SK-N-SH (cell line): ENCODE data around the gene CEP152. TPM values are rescaled to one million over a fixed set of nuclear protein-coding genes. Genes with fewer than 3 reads are reported as not detected.

Experiments used
- CTCF ChIA-PET: fragments of 300-600, 350-600 bp; formaldehyde crosslinking; extraction: SDS; loops from one replicate; lab custom pipeline; 2021; lab: Yijun Ruan, JAX
- POLR2A ChIA-PET: fragments of 350-600 bp; sonication (Branson Sonifier 250); formaldehyde crosslinking; extraction: SDS; loops from one replicate; lab custom pipeline; 2020; ENCODE audit warnings: antibody characterized with exemption, inconsistent platforms; lab: Yijun Ruan, JAX
- DNase-seq: peaks from one replicate; pipeline ENCODE4 v3.0.0; 2012
- H2AFZ ChIP-seq: fragments of 200-600 bp; sonication (generic); 2 replicates; pipeline ENCODE4 v1.8.1; 2016; ENCODE audit warnings: antibody characterized with exemption, mild to moderate bottlenecking, low read depth
- H3F3A ChIP-seq: fragments of 200-600 bp; sonication (generic); replicated peaks from 2 replicates; pipeline ENCODE3; 2016; ENCODE audit warnings: antibody characterized with exemption, mild to moderate bottlenecking; ENCODE audit not compliant: insufficient read depth
- H3K27ac ChIP-seq, 2 experiments: fragments of 200-500 bp in 1 of 2; fragments of 200-600 bp in 1 of 2; sonication (Bioruptor generic) in 1 of 2; sonication (generic), shearing (Covaris generic) in 1 of 2; 2 replicates each; pipeline versions ENCODE4 v1.5.1 to v1.6.1; 2014 to 2016; ENCODE audit warnings: low read depth in 2 of 2, inconsistent platforms in 1 of 2, low read length in 1 of 2, mild to moderate bottlenecking in 1 of 2, mixed read lengths in 1 of 2
- H3K27me3 ChIP-seq: fragments of 200-600 bp; sonication (generic), shearing (Covaris generic); 2 replicates; pipeline ENCODE4 v1.6.1; 2016; ENCODE audit warnings: mixed run types; ENCODE audit not compliant: insufficient read depth
- H3K36me3 ChIP-seq, 2 experiments: fragments of 200-500 bp in 1 of 2; fragments of 200-600 bp in 1 of 2; sonication (Bioruptor generic) in 1 of 2; sonication (generic) in 1 of 2; replicated peaks in 1 of 2; 2 replicates each; pipeline versions ENCODE3 to v1.5.1; 2014 to 2016; ENCODE audit warnings: low read length in 1 of 2, mild to moderate bottlenecking in 1 of 2; ENCODE audit not compliant: insufficient read depth in 2 of 2, control insufficient read depth in 1 of 2
- H3K4me1 ChIP-seq, 2 experiments: fragments of 200-500 bp in 1 of 2; fragments of 200-600 bp in 1 of 2; sonication (Bioruptor generic) in 1 of 2; sonication (generic), shearing (Covaris generic) in 1 of 2; 2 replicates each; pipeline versions ENCODE4 v1.5.1 to v1.6.1; 2014 to 2016; ENCODE audit warnings: low read depth in 1 of 2, low read length in 1 of 2, mixed run types in 1 of 2; ENCODE audit not compliant: insufficient read depth in 2 of 2, control insufficient read depth in 1 of 2
- H3K4me2 ChIP-seq: fragments of 200-600 bp; sonication (generic), shearing (Covaris generic); 2 replicates; pipeline ENCODE4 v1.6.1; 2017; ENCODE audit warnings: mixed run types
- H3K4me3 ChIP-seq, 2 experiments: fragments of 200-500 bp in 1 of 2; fragments of 200-600 bp in 1 of 2; sonication (Bioruptor generic) in 1 of 2; sonication (generic), shearing (Covaris generic) in 1 of 2; 2 replicates each; pipeline versions ENCODE4 v1.5.1 to v1.8.1; 2014 to 2016; ENCODE audit warnings: low read depth in 2 of 2, inconsistent platforms in 1 of 2, low read length in 1 of 2, mild to moderate bottlenecking in 1 of 2, mixed read lengths in 1 of 2, moderate library complexity in 1 of 2
- H3K79me2 ChIP-seq: fragments of 200-600 bp; sonication (generic); 2 replicates; pipeline ENCODE4 v1.8.1; 2017; ENCODE audit warnings: mild to moderate bottlenecking; ENCODE audit not compliant: insufficient read depth
- H3K9ac ChIP-seq: fragments of 200-600 bp; sonication (generic); 2 replicates; pipeline ENCODE4 v1.6.1; 2017; ENCODE audit warnings: mixed run types
- H3K9me2 ChIP-seq: fragments of 200-600 bp; sonication (generic); 2 replicates; pipeline ENCODE4 v1.6.1; 2017; ENCODE audit warnings: mixed run types
- H3K9me3 ChIP-seq: fragments of 200-600 bp; sonication (generic); 2 replicates; pipeline ENCODE4 v1.6.1; 2017; ENCODE audit warnings: mixed run types, mild to moderate bottlenecking, moderate library complexity
- H4K20me1 ChIP-seq: fragments of 200-600 bp; sonication (generic); 2 replicates; pipeline ENCODE4 v1.6.1; 2017; ENCODE audit warnings: mild to moderate bottlenecking, mixed run types; ENCODE audit not compliant: insufficient read depth
- ELF1 ChIP-seq: IDR thresholded peaks from 2 replicates; pipeline ENCODE4 v1.4.0; 2012
- EP300 ChIP-seq, 2 experiments: IDR thresholded peaks; 2 replicates each; pipeline versions ENCODE4 v1.4.0 to v1.6.1; 2012; ENCODE audit warnings: borderline replicate concordance in 1 of 2, low read depth in 1 of 2, low read length in 1 of 2
- FOSL2 ChIP-seq: IDR thresholded peaks from 2 replicates; pipeline ENCODE4 v1.4.0; 2012; ENCODE audit warnings: low read depth, mild to moderate bottlenecking, moderate library complexity, borderline replicate concordance
- FOXM1 ChIP-seq: IDR thresholded peaks from 2 replicates; pipeline ENCODE4 v1.4.0; 2012; ENCODE audit warnings: low read depth, mild to moderate bottlenecking
- JUND ChIP-seq: IDR thresholded peaks from 2 replicates; pipeline ENCODE4 v1.4.0; 2012
- MEF2A ChIP-seq: IDR thresholded peaks from 2 replicates; pipeline ENCODE4 v1.4.0; 2012; ENCODE audit warnings: low read depth, borderline replicate concordance
- MXI1 ChIP-seq: IDR thresholded peaks from 2 replicates; pipeline ENCODE4 v1.6.1; 2012; ENCODE audit warnings: mild to moderate bottlenecking, low read depth, low read length, improper control_type of control experiment
- NFIC ChIP-seq: IDR thresholded peaks from 2 replicates; pipeline ENCODE4 v1.4.0; 2012; ENCODE audit warnings: borderline replicate concordance
- NRF1 ChIP-seq: IDR thresholded peaks from 2 replicates; pipeline ENCODE4 v1.6.1; 2012; ENCODE audit warnings: low read depth, mild to moderate bottlenecking, low read length
- RAD21 ChIP-seq: IDR thresholded peaks from 2 replicates; pipeline ENCODE4 v1.6.1; 2012; ENCODE audit warnings: mild to moderate bottlenecking, low read length
- RFX5 ChIP-seq: IDR thresholded peaks from 2 replicates; pipeline ENCODE4 v1.6.1; 2012; ENCODE audit warnings: mild to moderate bottlenecking, improper control_type of control experiment, low read length
- RXRA ChIP-seq: IDR thresholded peaks from 2 replicates; pipeline ENCODE4 v1.4.0; 2012; ENCODE audit warnings: low read depth, mild to moderate bottlenecking, borderline replicate concordance
- SIN3A ChIP-seq: IDR thresholded peaks from 2 replicates; pipeline ENCODE4 v1.6.1; 2012; ENCODE audit warnings: low read depth, mild to moderate bottlenecking, low read length, moderate library complexity, borderline replicate concordance
- TCF12 ChIP-seq: IDR thresholded peaks from 2 replicates; pipeline ENCODE4 v1.4.0; 2012
- YY1 ChIP-seq: IDR thresholded peaks from 2 replicates; pipeline ENCODE4 v1.4.0; 2012; ENCODE audit warnings: low read depth, mild to moderate bottlenecking
- WGBS: methylation state at CpG from one replicate; pipeline ENCODE4 v1.1.6; 2017; ENCODE audit warnings: low lambda C conversion rate; 5-methylcytosine and 5-hydroxymethylcytosine counted together
- polyA plus RNA-seq, 3 experiments: library from polyadenylated mRNA; depleted of rRNA; stranded (reverse); fragments of >200 nt; gene quantifications; 2 replicates each; pipeline ENCODE4 v1.2.3, GENCODE V29; 2012
- TF ChIP-seq, protein P1 (sequence below): IDR thresholded peaks from 2 replicates; pipeline ENCODE4 v1.4.0; 2012; ENCODE audit warnings: low read depth, borderline replicate concordance
- TF ChIP-seq, protein P2 (sequence below): IDR thresholded peaks from 2 replicates; pipeline ENCODE4 v1.4.0; 2012; ENCODE audit warnings: low read depth
- TF ChIP-seq, protein P3 (sequence below): fragments of 150-350 bp; IDR thresholded peaks from 2 replicates; pipeline ENCODE4 v1.6.1; 2016; ENCODE audit warnings: mild to moderate bottlenecking, low read depth, low read length
- TF ChIP-seq, protein P4 (sequence below): IDR thresholded peaks from 2 replicates; pipeline ENCODE4 v1.4.0; 2012; ENCODE audit warnings: low read depth, borderline replicate concordance
- TF ChIP-seq, protein P5 (sequence below): IDR thresholded peaks from 2 replicates; pipeline ENCODE4; 2012

Gene CEP152
- polyA plus RNA-seq, 1 of the 3 experiments (the other 2 are of a cell fraction) = 0.71 TPM

DNA sequence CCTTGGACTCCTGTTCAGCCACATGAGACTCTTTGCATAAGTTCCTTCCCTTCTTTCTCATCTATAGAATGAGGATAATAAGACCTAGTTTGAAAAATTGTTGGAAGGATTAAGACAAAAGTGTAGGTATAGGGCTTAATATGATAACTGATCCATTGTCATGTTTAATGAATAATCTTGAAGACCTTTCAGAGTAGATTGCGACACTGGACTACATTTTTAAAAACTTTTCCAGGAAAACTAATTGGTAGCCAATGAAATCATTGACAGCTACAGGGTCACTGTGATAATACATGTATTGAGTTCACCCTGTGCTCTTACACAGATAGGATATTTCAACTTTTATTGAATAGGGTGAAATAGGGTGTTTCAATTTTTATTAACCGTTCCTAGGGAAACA is 86.9 kb downstream of the CEP152 start:
- CTCF ChIA-PET = no interaction called here
- no peak overlapping the region for H3K4me3 ChIP-seq
- WGBS = 93% methylated on average over 2 of the region's 2 CpGs
- peaks cover 0 to 2% of the 10 kb centered on the region in 2 experiments for H3K36me3 ChIP-seq
- no peak overlapping the region for H3K4me2 ChIP-seq
- TF ChIP-seq, protein P1, sequence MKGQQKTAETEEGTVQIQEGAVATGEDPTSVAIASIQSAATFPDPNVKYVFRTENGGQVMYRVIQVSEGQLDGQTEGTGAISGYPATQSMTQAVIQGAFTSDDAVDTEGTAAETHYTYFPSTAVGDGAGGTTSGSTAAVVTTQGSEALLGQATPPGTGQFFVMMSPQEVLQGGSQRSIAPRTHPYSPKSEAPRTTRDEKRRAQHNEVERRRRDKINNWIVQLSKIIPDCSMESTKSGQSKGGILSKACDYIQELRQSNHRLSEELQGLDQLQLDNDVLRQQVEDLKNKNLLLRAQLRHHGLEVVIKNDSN = no peak
- no peak for TF ChIP-seq NRF1
- TF ChIP-seq MXI1 = no peak
- TF ChIP-seq, protein P2, sequence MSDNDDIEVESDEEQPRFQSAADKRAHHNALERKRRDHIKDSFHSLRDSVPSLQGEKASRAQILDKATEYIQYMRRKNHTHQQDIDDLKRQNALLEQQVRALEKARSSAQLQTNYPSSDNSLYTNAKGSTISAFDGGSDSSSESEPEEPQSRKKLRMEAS = no peak
- TF ChIP-seq RFX5 = no peak
- TF ChIP-seq FOXM1 = no peak
- TF ChIP-seq, protein P3, sequence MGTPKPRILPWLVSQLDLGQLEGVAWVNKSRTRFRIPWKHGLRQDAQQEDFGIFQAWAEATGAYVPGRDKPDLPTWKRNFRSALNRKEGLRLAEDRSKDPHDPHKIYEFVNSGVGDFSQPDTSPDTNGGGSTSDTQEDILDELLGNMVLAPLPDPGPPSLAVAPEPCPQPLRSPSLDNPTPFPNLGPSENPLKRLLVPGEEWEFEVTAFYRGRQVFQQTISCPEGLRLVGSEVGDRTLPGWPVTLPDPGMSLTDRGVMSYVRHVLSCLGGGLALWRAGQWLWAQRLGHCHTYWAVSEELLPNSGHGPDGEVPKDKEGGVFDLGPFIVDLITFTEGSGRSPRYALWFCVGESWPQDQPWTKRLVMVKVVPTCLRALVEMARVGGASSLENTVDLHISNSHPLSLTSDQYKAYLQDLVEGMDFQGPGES = no peak
- no peak for TF ChIP-seq RAD21
- TF ChIP-seq YY1 = no peak
- no peak for TF ChIP-seq SIN3A
- no peak for TF ChIP-seq TCF12
- no peak for TF ChIP-seq MEF2A
- no peak overlapping the region for H3K9ac ChIP-seq
- POLR2A ChIA-PET = no interaction called here
- no peak overlapping the region for H2AFZ ChIP-seq
- DNase-seq = no peak
- H3K9me3 ChIP-seq = no peaks in the 10 kb centered on the region
- peaks cover 0 to 17% of the 10 kb centered on the region in 2 experiments; a peak in 2 of 4 replicates for H3K4me1 ChIP-seq
- H3K27me3 ChIP-seq = no peaks in the 10 kb centered on the region
- H3K79me2 ChIP-seq = no peaks in the 10 kb centered on the region
- peaks cover 27% of the 10 kb centered on the region for H3F3A ChIP-seq
- no peak overlapping the region for H3K27ac ChIP-seq
- H3K9me2 ChIP-seq = no peaks in the 10 kb centered on the region
- no peaks in the 10 kb centered on the region for H4K20me1 ChIP-seq

DNA sequence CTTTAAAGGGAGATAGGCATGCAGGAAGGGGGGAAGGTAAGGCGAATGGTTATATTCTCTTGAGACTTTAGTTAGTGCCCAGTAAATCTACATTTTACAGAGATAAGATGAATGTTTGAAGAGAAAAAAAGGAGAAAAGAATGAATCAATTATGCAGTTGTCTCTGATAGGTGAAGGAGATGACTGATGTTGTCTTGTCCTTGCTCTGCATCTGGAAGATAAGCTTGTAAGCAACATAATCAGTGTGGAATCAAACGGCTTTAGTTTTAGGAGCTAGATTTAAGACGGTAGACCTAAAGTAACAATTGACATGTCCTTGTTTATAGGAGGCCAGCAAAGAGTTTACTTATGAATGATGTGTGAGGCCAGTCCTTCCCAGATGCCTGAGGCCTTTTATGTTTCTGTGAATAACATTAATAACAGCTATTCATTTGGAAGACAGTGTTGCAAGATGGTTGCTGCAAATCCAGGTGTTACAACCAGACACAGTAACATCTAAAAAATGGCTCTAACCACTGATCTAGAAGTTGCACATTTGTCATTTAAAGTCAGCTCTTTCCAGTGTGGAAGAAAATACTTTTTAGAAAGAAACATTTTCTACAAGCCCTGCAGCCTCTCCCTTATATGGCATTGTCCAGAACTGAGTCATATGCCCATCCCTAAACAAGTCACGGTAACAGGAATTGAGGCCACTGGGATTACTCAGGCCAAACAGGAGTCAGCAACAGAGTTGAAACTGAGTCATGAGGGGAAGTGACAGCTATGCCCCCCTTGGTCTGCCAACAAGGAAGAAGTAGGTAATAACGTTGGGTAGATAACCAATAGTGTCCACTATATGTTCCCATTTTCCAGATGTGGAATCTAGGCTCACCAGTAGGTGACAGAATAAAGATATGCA is 87.9 kb downstream of the CEP152 start:
- H4K20me1 ChIP-seq = no peaks in the 10 kb centered on the region
- H3F3A ChIP-seq = peaks cover 27% of the 10 kb centered on the region
- peaks cover 0 to 2% of the 10 kb centered on the region in 2 experiments for H3K36me3 ChIP-seq
- no peak for DNase-seq
- no peaks in the 10 kb centered on the region for H3K79me2 ChIP-seq
- H3K27me3 ChIP-seq = no peaks in the 10 kb centered on the region
- H3K4me2 ChIP-seq = peak overlapping the region; percentile 15; the same call in 1 of the 2 replicates
- H2AFZ ChIP-seq = no peak overlapping the region
- no peak overlapping the region for H3K9ac ChIP-seq
- no peak for TF ChIP-seq SIN3A
- TF ChIP-seq NFIC = peak; percentile 39
- TF ChIP-seq RXRA = peak; percentile 40; the same call in 1 of the 2 replicates
- peak; percentile 85 for TF ChIP-seq FOSL2
- peak; percentile 24; the same call in 1 of the 2 replicates for TF ChIP-seq ELF1
- TF ChIP-seq JUND = peak; percentile 75
- TF ChIP-seq, protein P4, sequence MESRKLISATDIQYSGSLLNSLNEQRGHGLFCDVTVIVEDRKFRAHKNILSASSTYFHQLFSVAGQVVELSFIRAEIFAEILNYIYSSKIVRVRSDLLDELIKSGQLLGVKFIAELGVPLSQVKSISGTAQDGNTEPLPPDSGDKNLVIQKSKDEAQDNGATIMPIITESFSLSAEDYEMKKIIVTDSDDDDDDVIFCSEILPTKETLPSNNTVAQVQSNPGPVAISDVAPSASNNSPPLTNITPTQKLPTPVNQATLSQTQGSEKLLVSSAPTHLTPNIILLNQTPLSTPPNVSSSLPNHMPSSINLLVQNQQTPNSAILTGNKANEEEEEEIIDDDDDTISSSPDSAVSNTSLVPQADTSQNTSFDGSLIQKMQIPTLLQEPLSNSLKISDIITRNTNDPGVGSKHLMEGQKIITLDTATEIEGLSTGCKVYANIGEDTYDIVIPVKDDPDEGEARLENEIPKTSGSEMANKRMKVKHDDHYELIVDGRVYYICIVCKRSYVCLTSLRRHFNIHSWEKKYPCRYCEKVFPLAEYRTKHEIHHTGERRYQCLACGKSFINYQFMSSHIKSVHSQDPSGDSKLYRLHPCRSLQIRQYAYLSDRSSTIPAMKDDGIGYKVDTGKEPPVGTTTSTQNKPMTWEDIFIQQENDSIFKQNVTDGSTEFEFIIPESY = peak; percentile 27; the same call in 1 of the 2 replicates
- TF ChIP-seq EP300 (IDR thresholded peaks at IDR 0.05; ENCODE audit: borderline replicate concordance in 1 of 2, low read depth in 1 of 2, low read length in 1 of 2) = peak in 1 of 2 experiments; percentile 59; a peak in 1 of 4 replicates
- TF ChIP-seq TCF12 = peak; percentile 71
- TF ChIP-seq, protein P5, sequence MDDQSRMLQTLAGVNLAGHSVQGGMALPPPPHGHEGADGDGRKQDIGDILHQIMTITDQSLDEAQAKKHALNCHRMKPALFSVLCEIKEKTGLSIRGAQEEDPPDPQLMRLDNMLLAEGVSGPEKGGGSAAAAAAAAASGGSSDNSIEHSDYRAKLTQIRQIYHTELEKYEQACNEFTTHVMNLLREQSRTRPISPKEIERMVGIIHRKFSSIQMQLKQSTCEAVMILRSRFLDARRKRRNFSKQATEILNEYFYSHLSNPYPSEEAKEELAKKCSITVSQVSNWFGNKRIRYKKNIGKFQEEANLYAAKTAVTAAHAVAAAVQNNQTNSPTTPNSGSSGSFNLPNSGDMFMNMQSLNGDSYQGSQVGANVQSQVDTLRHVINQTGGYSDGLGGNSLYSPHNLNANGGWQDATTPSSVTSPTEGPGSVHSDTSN = peak; percentile 51; the same call in 1 of the 2 replicates
- TF ChIP-seq, protein P2 = no peak
- POLR2A ChIA-PET = no interaction called here
- no peaks in the 10 kb centered on the region for H3K9me3 ChIP-seq
- peak overlapping the region in 1 of 2 experiments; percentile 17; a peak in 1 of 4 replicates for H3K27ac ChIP-seq
- no peaks in the 10 kb centered on the region for H3K9me2 ChIP-seq
- no peak overlapping the region for H3K4me3 ChIP-seq
- peaks cover 0 to 17% of the 10 kb centered on the region in 2 experiments; a peak in 2 of 4 replicates for H3K4me1 ChIP-seq
- CTCF ChIA-PET = no interaction called here
- WGBS = 47% methylated on average over 5 of the region's 5 CpGs
